Ammon's horn (tissue), 1 donor: Measurements from ENCODE around the gene SEC14L1.
A peak's percentile ranks its signal among the peaks of the same experiment; 100 is the strongest.
"Not testable (repeated sequence)": the region's sequence is repeated elsewhere in the genome, so short reads cannot be mapped to it uniquely, and the experiment has no call there.

Experiments
- DNase-seq: peaks from one replicate; pipeline ENCODE4 v3.0.0-alpha.2; 2016; ENCODE audit warnings: low spot score

The SEC14L1 gene

GRCh38 chr17:77116371-77116860 is 24.4 kb upstream of the SEC14L1 start:
- no peak for DNase-seq

GRCh38 chr17:77117415-77117814 is 23.4 kb upstream of the SEC14L1 start:
- no peak for DNase-seq

GRCh38 chr17:77118251-77118928 is 22.4 kb upstream of the SEC14L1 start:
- no peak for DNase-seq

- no peak for DNase-seq
Observed at GRCh38 chr17:77119668-77120301, 21.0 kb upstream of the SEC14L1 start.

- peak; percentile 45 for DNase-seq
Observed at GRCh38 chr17:77120868-77121267, 19.9 kb upstream of the SEC14L1 start.

- DNase-seq: peak; percentile 40
Observed at GRCh38 chr17:77124192-77124889, 16.4 kb upstream of the SEC14L1 start.

- no peak for DNase-seq
Observed at GRCh38 chr17:77125432-77125901, 15.3 kb upstream of the SEC14L1 start.

GRCh38 chr17:77126519-77126918 is 14.2 kb upstream of the SEC14L1 start:
- DNase-seq: no peak

GRCh38 chr17:77127735-77128361 is 12.9 kb upstream of the SEC14L1 start:
- DNase-seq: peak; percentile 69

GRCh38 chr17:77128896-77129567 is 11.7 kb upstream of the SEC14L1 start:
- DNase-seq: peak; percentile 66

- peak; percentile 60 for DNase-seq
Observed at GRCh38 chr17:77129568-77130301, 11.0 kb upstream of the SEC14L1 start.

- no peak for DNase-seq
Observed at GRCh38 chr17:77130525-77130924, 10.2 kb upstream of the SEC14L1 start.

- DNase-seq: no peak
Observed at GRCh38 chr17:77131904-77132303, 8.9 kb upstream of the SEC14L1 start.

- DNase-seq: no peak
Observed at GRCh38 chr17:77132411-77133086, 8.2 kb upstream of the SEC14L1 start.

- no peak for DNase-seq
Observed at GRCh38 chr17:77133087-77133638, 7.6 kb upstream of the SEC14L1 start.

- no peak for DNase-seq
Observed at GRCh38 chr17:77136420-77136767, 4.4 kb upstream of the SEC14L1 start.

GRCh38 chr17:77137111-77137510 is 3.7 kb upstream of the SEC14L1 start:
- no peak for DNase-seq

GRCh38 chr17:77137886-77138285 is 2.9 kb upstream of the SEC14L1 start:
- DNase-seq: not testable (repeated sequence)

- DNase-seq: peak; percentile 99
Observed at GRCh38 chr17:77140166-77140877, 447 bp upstream of the SEC14L1 start.
